ENCODE data around the gene ASB16.

ASB16 gene

DNA sequence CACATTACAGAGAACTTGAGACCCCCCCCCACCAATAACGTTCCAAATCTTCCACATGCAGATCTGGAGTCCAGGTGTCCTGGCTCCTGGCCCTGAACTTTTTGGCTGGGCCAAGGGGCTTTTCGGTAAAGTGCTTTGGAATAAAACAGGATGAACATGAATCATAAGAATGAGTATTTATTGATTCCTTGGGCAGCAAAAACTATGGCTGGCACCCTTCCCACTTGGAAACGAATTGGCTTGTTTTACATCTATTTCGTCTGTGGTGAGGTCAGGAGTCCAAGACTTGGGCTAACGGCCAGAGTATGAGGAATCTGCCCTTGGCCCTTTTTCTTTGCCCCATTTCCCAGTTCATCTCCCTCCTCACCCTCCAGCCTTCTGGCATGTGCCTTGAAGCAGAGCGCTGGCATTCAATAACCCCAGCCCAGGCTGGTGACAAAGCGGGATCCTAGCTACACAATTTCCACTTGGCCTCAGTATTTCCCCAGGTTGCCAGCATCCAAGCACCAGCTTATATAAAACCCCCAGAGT is 53.1 kb downstream of the ASB16 start:
- peaks cover 8% of the 10 kb centered on the region for H3K36me3 Mint-ChIP-seq (ENCODE audit: low read depth)
- no peak overlapping the region for H3K4me3 Mint-ChIP-seq
- H3K27me3 Mint-ChIP-seq (ENCODE audit: low read depth), result no peaks in the 10 kb centered on the region
- H3K27ac Mint-ChIP-seq, result no peak overlapping the region
- no peak for DNase-seq (ENCODE audit: low spot score)
- no peaks in the 10 kb centered on the region for H3K9me3 Mint-ChIP-seq
- peaks cover 11% of the 10 kb centered on the region for H3K4me1 Mint-ChIP-seq (ENCODE audit: low read depth)

Data from T-helper 2 cell treated with Interferon-gamma antibody and Interleukin-4, amounts not matched to agents 5 μg/mL and 100 μg/mL, for 36 hours (primary cell).